Gastrocnemius medialis (tissue), 4 donors: ENCODE data around the gene TUBB2B. TPM values are rescaled to one million over a fixed set of nuclear protein-coding genes. Genes with fewer than 3 reads are reported as not detected.
A peak's percentile ranks its signal among the peaks of the same experiment; 100 is the strongest.

Source experiments
- ATAC-seq, 2 donors: fragments of 150-250 bp; one replicate each; pipeline ENCODE4 v1.9.1; 2016
- DNase-seq, 2 donors: peaks; one replicate each; pipeline ENCODE4 v3.0.0-alpha.2; 2019
- H3K27ac ChIP-seq, 4 donors: fragments of 200-600 bp; sonication (generic); 1 replicate in 1 of 4; 2 replicates in 3 of 4; pipeline ENCODE4 v1.5.1; 2016 to 2018; ENCODE audit warnings: mild to moderate bottlenecking in 2 of 4, moderate library complexity in 1 of 4
- H3K27me3 ChIP-seq, 3 donors: fragments of 200-600 bp; sonication (generic) in 2 of 3; 1 replicate in 1 of 3; 2 replicates in 2 of 3; pipeline versions ENCODE4 v1.5.1 to v1.6.0; 2016 to 2019; ENCODE audit warnings: mild to moderate bottlenecking in 1 of 3, moderate library complexity in 1 of 3
- H3K36me3 ChIP-seq, 2 donors: fragments of 200-600 bp; sonication (generic) in 1 of 2; one replicate each; pipeline ENCODE4 v1.5.1; 2017 to 2018
- H3K4me1 ChIP-seq, 2 donors: fragments of 200-600 bp; sonication (generic) in 1 of 2; one replicate each; pipeline ENCODE4 v1.5.1; 2016 to 2017; ENCODE audit warnings: mild to moderate bottlenecking in 2 of 2
- H3K4me3 ChIP-seq, 4 donors: fragments of 200-600 bp; sonication (generic) in 3 of 4; 1 replicate in 1 of 4; 2 replicates in 3 of 4; pipeline ENCODE4 v1.5.1; 2016 to 2019; ENCODE audit warnings: mild to moderate bottlenecking in 2 of 4
- H3K9me3 ChIP-seq, 3 donors: fragments of 200-600 bp; sonication (generic) in 2 of 3; 1 replicate in 1 of 3; 2 replicates in 2 of 3; pipeline ENCODE4 v1.5.1; 2016 to 2019
- CTCF ChIP-seq, 5 experiments: fragments of 450-650 bp in 3 of 5; fragments of 200-600 bp in 2 of 5; sonication (generic) in 2 of 5; IDR thresholded peaks in 4 of 5; conservative IDR thresholded peaks in 1 of 5; 1 replicate in 4 of 5; 2 replicates in 1 of 5; pipeline ENCODE4 v1.5.1; 2016 to 2019; ENCODE audit warnings: antibody characterized with exemption in 5 of 5, mild to moderate bottlenecking in 3 of 5, moderate library complexity in 3 of 5
- POLR2A ChIP-seq, 2 donors: fragments of 450-650 bp; IDR thresholded peaks; one replicate each; pipeline ENCODE4 v1.6.1; 2017; ENCODE audit warnings: antibody characterized with exemption in 2 of 2, mild to moderate bottlenecking in 2 of 2, moderate library complexity in 2 of 2
- in situ Hi-C, 4 donors: fragments of 200-750 bp; cut with MboI; loops; one replicate each; pipeline versions ENCODE4 v1.15.0 to v1.8.0; 2017; ENCODE audit warnings: low sequenced_read_pairs in 4 of 4
- intact Hi-C: fragments of 100-400 bp; cut with DNase I; formaldehyde crosslinking; loops from one replicate; pipeline ENCODE4 v1.15.1; 2023; ENCODE audit warnings: low total_unique reads
- total RNA-seq, 4 donors: library from RNA; depleted of rRNA; stranded (reverse); fragments of >200 nt; gene quantifications; one replicate each; pipeline versions ENCODE4 v1.1.0 to v1.2.3, GENCODE V29; 2016

The TUBB2B gene
- total RNA-seq, 4 donors from 2014 or later = 1.5 to 3.5 (median 1.9) TPM

DNA sequence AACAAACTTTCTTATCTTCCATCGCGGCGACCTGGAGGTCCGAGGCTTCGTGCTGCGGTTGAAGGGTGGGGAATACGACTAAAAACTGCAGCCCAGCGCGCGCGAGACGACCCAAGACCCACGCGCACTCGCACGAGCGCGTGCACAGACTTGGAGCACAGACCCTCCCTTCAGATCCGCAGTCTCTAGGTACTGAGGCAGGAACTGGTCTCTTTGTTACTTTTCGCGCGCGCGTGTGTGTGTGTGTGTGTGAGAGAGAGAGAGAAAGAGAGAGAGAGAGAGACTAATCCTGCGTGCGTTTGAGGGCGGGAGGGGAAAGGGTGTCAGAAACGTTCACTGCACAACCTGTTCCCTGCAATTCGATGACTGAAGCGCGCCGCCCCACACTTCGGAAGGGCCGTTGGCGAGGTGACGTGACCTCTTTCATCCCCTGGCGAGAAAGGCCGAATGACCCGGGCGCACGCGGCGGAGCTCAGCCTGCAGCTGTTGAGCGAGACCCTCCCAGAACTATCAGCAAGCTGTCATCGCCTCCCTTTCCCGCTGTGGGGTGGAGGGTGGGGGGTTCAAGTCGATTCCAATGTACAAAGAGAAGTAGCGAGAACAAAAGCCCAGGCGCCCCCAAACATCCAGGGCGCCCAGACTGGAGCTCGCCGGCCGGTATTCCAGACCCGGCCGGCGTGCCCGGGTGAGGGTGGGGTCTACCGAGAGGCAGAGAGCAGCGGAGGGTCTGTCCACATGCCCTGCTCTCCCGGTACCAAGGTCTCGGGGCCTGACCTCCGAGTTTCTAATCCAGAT is 1.5 kb upstream of the TUBB2B start:
- H3K27ac ChIP-seq = no peak overlapping the region
- intact Hi-C loops = loop anchor here (5.0 kb wide), 1 partner anchor 72 kb away; the partner anchor contains the start of gene TUBB2A
- no peaks in the 10 kb centered on the region for H3K9me3 ChIP-seq
- in situ Hi-C loops = no loop called here
- ATAC-seq (no peak), DNase-seq (no peak)
- H3K36me3 ChIP-seq = no peaks in the 10 kb centered on the region
- H3K4me3 ChIP-seq = peak overlapping the region; percentile 43 to 57 (median 50)
- peaks cover 27 to 42% of the 10 kb centered on the region in 2 donors for H3K4me1 ChIP-seq
- TF ChIP-seq POLR2A (IDR thresholded peaks at IDR 0.05) (no peak), CTCF (IDR thresholded peaks at IDR 0.05 in 4 of 5, conservative IDR thresholded peaks at IDR 0.05 in 1 of 5) (no peak)
- H3K27me3 ChIP-seq = peaks cover 75 to 82% (median 80%) of the 10 kb centered on the region in 3 donors

DNA sequence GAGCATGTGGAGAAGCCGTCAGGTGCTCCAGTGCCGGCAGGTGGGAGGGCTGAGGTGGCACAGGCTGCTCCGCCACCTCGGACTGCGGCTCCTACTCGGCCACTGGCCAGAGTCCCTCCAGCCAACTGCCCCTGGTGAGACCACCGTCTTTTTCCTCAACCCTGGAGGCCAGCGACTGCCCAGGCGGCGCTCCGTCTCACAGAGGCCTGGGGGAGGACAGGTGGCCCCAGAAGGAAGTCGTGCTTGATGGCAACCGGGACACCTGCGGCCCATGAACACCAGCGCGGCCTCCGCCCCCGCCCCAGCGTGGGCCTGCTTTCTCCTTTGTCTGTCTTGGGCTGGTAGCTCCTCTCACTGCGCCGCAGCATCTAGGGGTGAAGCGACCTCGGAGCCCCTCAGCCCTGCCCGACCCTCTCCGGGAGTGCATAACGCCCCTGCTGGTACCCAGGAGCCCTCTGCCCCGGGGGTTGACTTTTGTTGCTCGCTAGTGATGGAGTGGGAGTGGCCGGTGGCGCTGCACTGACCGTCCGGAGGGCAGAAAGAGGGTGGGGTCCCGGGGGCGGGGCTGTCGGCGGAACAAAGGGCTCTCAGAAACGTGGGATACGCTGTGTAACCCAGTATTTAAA is 706 bp upstream of the TUBB2B start:
- no peaks in the 10 kb centered on the region for H3K9me3 ChIP-seq
- H3K4me3 ChIP-seq = peak overlapping the region; percentile 43 to 57 (median 50)
- intact Hi-C loops = loop anchor here (5.0 kb wide), 1 partner anchor 71 kb away; the partner anchor contains the start of gene TUBB2A
- ATAC-seq (no peak), DNase-seq (no peak)
- peaks cover 27 to 42% of the 10 kb centered on the region in 2 donors for H3K4me1 ChIP-seq
- in situ Hi-C loops = no loop called here
- H3K27ac ChIP-seq = no peak overlapping the region
- peaks cover 69 to 74% (median 72%) of the 10 kb centered on the region in 3 donors for H3K27me3 ChIP-seq
- TF ChIP-seq POLR2A (IDR thresholded peaks at IDR 0.05) (no peak), CTCF (IDR thresholded peaks at IDR 0.05 in 4 of 5, conservative IDR thresholded peaks at IDR 0.05 in 1 of 5) (no peak)
- no peaks in the 10 kb centered on the region for H3K36me3 ChIP-seq

- H3K9me3 ChIP-seq = no peaks in the 10 kb centered on the region
- no peak overlapping the region for H3K27ac ChIP-seq
- peak overlapping the region; percentile 43 to 57 (median 50) for H3K4me3 ChIP-seq
- in situ Hi-C loops (no loop called here), intact Hi-C loops (loop anchor here (5.0 kb wide), 1 partner anchor 69 kb away; the partner anchor contains the start of gene TUBB2A)
- H3K4me1 ChIP-seq = peaks cover 27 to 36% of the 10 kb centered on the region in 2 donors
- peaks cover 56 to 59% (median 58%) of the 10 kb centered on the region in 3 donors for H3K27me3 ChIP-seq
- no peaks in the 10 kb centered on the region for H3K36me3 ChIP-seq
- ATAC-seq = no peak
- TF ChIP-seq CTCF (IDR thresholded peaks at IDR 0.05 in 4 of 5, conservative IDR thresholded peaks at IDR 0.05 in 1 of 5) = no peak
- TF ChIP-seq POLR2A (IDR thresholded peaks at IDR 0.05) = no peak
- no peak for DNase-seq
Observed at GRCh38 chr6:3226481-3227362, 731 bp downstream of the TUBB2B start.

GRCh38 chr6:3226042-3226441 is 1.4 kb downstream of the TUBB2B start:
- no peak for ATAC-seq

More at GRCh38 chr6:3226042-3226441, 1.4 kb downstream of the TUBB2B start:
- H3K27me3 ChIP-seq = peaks cover 50 to 52% (median 52%) of the 10 kb centered on the region in 3 donors
- in situ Hi-C loops = no loop called here
- TF ChIP-seq CTCF (IDR thresholded peaks at IDR 0.05 in 4 of 5, conservative IDR thresholded peaks at IDR 0.05 in 1 of 5) = no peak
- TF ChIP-seq POLR2A (IDR thresholded peaks at IDR 0.05) = no peak
- H3K4me3 ChIP-seq = no peak overlapping the region
- intact Hi-C loops = loop anchor here (5.0 kb wide), 1 partner anchor 69 kb away; the partner anchor contains the start of gene TUBB2A
- H3K36me3 ChIP-seq = no peaks in the 10 kb centered on the region
- no peak overlapping the region for H3K27ac ChIP-seq
- peaks cover 24 to 29% of the 10 kb centered on the region in 2 donors for H3K4me1 ChIP-seq
- H3K9me3 ChIP-seq = no peaks in the 10 kb centered on the region
- no peak for DNase-seq
